ENCODE data around the gene STUB1. TPM values are rescaled to one million over a fixed set of nuclear protein-coding genes. Genes with fewer than 3 reads are reported as not detected.

STUB1 gene
- total RNA-seq, 2 experiments from 2014 or later: 57.1 to 61.7 TPM

DNA sequence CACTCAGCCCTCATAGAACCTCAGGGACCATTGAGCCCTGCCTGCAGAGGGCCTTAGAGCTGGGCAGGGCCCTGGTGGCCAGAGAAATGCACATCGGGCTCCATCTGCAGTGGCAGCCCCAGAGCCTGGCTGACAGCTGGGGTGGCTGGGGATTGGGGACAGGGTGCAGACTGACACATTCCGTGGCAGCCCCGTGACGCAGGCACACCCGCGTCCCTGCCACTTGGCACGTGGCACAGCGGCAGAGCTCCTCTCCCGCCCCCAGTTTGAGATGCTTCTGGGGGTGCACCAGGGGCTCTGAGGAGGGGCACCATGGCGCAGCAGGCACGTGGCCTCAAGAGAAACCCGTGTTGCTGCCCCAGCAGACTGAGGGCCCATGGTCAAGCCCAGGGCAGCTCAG lies 23.2 kb downstream of the STUB1 start:
- no peak for ATAC-seq
- TF ChIP-seq, protein P1, sequence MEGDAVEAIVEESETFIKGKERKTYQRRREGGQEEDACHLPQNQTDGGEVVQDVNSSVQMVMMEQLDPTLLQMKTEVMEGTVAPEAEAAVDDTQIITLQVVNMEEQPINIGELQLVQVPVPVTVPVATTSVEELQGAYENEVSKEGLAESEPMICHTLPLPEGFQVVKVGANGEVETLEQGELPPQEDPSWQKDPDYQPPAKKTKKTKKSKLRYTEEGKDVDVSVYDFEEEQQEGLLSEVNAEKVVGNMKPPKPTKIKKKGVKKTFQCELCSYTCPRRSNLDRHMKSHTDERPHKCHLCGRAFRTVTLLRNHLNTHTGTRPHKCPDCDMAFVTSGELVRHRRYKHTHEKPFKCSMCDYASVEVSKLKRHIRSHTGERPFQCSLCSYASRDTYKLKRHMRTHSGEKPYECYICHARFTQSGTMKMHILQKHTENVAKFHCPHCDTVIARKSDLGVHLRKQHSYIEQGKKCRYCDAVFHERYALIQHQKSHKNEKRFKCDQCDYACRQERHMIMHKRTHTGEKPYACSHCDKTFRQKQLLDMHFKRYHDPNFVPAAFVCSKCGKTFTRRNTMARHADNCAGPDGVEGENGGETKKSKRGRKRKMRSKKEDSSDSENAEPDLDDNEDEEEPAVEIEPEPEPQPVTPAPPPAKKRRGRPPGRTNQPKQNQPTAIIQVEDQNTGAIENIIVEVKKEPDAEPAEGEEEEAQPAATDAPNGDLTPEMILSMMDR (IDR thresholded peaks at IDR 0.05): no peak
- ChIA-PET POLR2A (interaction anchor here (1.0 to 1.2 kb wide), 2 partner anchors 8 to 100 kb away, joined by 3 to 5 read pairs; no protein-coding TSS in a partner anchor), CTCF (interaction anchor here (1.0 to 2.1 kb wide), 7 partner anchors 9 to 82 kb away, joined by 3 to 13 read pairs (median 3); partner anchors contain the start of gene METRN)
- H3K4me3 Mint-ChIP-seq: no peak overlapping the region
- H3K36me3 Mint-ChIP-seq (ENCODE audit: low read depth): no peaks in the 10 kb centered on the region
- H3K27ac Mint-ChIP-seq: no peak overlapping the region
- H3K9me3 Mint-ChIP-seq: no peaks in the 10 kb centered on the region
- peaks cover 4% of the 10 kb centered on the region for H3K4me1 Mint-ChIP-seq (ENCODE audit: low read depth)
- DNase-seq: no peak
- peaks cover 48% of the 10 kb centered on the region for H3K27me3 Mint-ChIP-seq
- intact Hi-C loops (cut with micrococcal nuclease): no loop called here

DNA sequence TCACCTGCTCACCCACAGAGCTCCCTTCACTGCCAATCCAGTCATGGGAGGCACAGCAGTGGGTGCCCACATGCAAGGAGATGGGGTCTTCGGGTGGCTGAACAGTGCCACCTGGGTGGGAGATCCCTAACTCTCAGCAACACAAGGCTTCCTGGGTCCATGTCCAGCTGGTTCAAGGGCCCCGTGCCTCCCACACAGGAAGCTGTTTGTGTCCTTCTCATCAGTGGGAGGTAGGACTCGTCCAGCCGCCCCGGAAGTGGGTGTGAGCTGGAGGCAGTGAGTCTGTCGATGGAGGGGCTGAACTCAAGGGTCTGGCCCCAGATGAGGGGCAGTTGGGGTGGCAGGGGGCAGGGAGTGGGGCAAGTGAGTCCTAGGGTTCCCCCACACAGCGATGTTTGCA lies 23.8 kb downstream of the STUB1 start:
- H3K4me3 Mint-ChIP-seq: no peak overlapping the region
- H3K9me3 Mint-ChIP-seq: no peaks in the 10 kb centered on the region
- ATAC-seq (no peak), DNase-seq (no peak)
- H3K27me3 Mint-ChIP-seq: peaks cover 53% of the 10 kb centered on the region
- POLR2A ChIA-PET: interaction anchor here (1.0 to 1.2 kb wide), 2 partner anchors 9 to 99 kb away, joined by 3 to 5 read pairs; no protein-coding TSS in a partner anchor
- H3K27ac Mint-ChIP-seq: no peak overlapping the region
- TF ChIP-seq, protein P1 (IDR thresholded peaks at IDR 0.05): no peak
- no peaks in the 10 kb centered on the region for H3K36me3 Mint-ChIP-seq (ENCODE audit: low read depth)
- CTCF ChIA-PET: interaction anchor here (0.9 to 2.1 kb wide), 7 partner anchors 9 to 81 kb away, joined by 3 to 13 read pairs (median 3); partner anchors contain the start of gene METRN
- H3K4me1 Mint-ChIP-seq (ENCODE audit: low read depth): peaks cover 4% of the 10 kb centered on the region
- intact Hi-C loops (cut with micrococcal nuclease): no loop called here

DNA sequence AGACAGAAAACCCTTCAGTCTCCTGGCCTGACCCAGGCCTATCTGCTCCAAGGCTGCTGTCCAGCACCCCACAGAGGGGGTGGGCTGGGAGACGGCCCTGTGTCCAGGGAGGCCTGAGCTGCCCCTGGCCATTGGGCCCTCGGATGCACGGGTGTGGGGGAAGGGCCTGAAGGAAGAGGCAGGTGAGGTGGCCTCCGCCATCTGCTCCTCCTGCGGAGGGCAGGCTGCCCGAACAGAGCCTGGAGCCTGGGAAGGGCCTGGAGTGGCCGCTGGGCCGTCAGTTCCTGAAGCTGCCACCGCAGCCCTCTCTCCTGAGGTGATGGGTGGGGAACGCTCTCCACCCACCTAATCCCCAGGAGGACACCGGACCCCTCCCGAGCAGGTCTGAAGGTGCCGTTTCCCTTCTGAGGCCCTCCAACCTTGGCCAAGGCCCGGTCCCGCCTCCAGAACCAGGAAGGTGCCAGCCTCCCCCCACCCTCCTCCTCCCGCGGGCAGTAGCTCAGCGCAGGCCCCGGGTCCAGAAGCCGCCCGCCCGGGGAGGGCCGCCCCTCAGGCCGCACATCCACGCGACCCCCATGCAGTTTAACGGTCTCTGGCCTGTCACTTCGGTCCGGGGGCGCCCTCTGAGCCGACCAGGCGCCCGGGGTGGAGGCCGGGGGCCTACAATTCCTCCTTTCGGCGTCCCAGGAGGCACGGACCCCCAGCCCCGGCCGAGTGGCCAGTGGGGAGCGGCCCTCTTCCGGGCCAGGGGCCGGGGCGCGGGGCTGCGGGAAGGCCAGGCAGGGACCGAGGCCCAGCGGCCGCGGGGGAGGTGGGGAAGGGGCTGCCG lies 24.6 kb downstream of the STUB1 start:
- POLR2A ChIA-PET: interaction anchor here (1.0 to 1.2 kb wide), 2 partner anchors 9 to 98 kb away, joined by 3 to 5 read pairs; no protein-coding TSS in a partner anchor
- intact Hi-C loops (cut with micrococcal nuclease): no loop called here

DNA sequence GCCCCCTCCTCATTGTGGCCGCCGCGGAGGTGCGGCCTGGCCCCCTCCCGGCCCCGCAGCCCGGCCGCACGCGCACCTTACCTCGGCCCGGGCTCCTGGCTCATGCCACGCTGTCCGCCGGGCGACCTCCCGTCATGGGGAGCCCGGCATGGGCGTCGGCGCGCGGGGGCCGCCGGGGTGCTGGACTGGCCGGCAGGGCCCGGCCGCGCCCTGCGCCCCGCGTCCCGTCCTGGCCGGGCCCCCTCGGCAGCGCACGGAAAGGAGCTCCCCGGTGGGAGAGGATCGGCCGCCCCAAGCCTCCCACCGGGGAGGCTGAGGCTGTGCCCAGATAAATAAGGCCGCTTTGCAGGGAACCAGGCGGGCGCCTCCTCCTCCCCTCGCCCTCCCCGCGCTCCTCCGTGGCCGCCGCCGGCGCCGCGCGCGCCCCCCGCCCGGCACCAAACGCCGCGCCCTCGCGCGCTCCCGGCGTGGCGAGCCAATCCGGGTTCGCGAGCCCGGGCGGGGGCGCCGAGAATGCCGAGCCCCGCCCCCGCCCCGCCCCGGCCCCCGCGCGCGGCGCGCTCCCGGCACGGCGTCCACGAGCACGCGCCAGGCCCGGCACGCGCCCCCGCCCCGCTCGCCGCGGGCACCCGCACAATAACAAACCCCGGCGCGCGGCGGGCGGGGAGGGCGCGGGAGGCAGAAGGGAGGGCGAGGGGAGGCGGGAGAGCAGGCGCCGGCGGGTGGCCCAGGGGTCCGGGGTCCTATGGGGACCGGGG lies 25.4 kb downstream of the STUB1 start, which contains the start of gene FBXL16:
TSS of gene FBXL16 (minus strand) at position 371 of the 758 bp plus-strand sequence. CDS start 8,396 bp downstream, outside the sequence.
- intact Hi-C loops (cut with micrococcal nuclease): no loop called here
- H3K36me3 Mint-ChIP-seq (ENCODE audit: low read depth): no peaks in the 10 kb centered on the region
- POLR2A ChIA-PET: no interaction called here
- TF ChIP-seq, protein P1 (IDR thresholded peaks at IDR 0.05): no peak
- H3K4me1 Mint-ChIP-seq (ENCODE audit: low read depth): peaks cover 2% of the 10 kb centered on the region
- H3K27ac Mint-ChIP-seq: no peak within 1 kb of the TSS
- DNase-seq: no peak
- no peak within 1 kb of the TSS for H3K4me3 Mint-ChIP-seq
- no peaks in the 10 kb centered on the region for H3K9me3 Mint-ChIP-seq
- H3K27me3 Mint-ChIP-seq: peaks cover 60% of the 10 kb centered on the region
- ATAC-seq: no peak
- CTCF ChIA-PET: no interaction called here

More for the DNA sequence above, 24.6 kb downstream of the STUB1 start:
- Mint-ChIP-seq H3K9me3 (no peaks in the 10 kb centered on the region), H3K27ac (no peak overlapping the region), H3K27me3 (peaks cover 58% of the 10 kb centered on the region), H3K4me3 (no peak overlapping the region), H3K36me3 (ENCODE audit: low read depth) (no peaks in the 10 kb centered on the region), H3K4me1 (ENCODE audit: low read depth) (peaks cover 2% of the 10 kb centered on the region)
- CTCF ChIA-PET: interaction anchor here (0.9 to 2.1 kb wide), 4 partner anchors 8 to 17 kb away, joined by 3 to 13 read pairs (median 4); partner anchors contain the start of gene METRN
- ATAC-seq (no peak), DNase-seq (no peak)
- TF ChIP-seq, protein P1 (IDR thresholded peaks at IDR 0.05): no peak
